Endodermal cell (in vitro differentiated cells): ENCODE results near the gene MRNIP. TPM values are rescaled to one million over a fixed set of nuclear protein-coding genes. Genes with fewer than 3 reads are reported as not detected.

Experiments
- DNase-seq: peaks from one replicate; pipeline ENCODE4 v3.0.0-alpha.2; 2017
- H3K27ac ChIP-seq: 2 replicates; pipeline ENCODE4 v1.5.1; 2013; ENCODE audit warnings: mild to moderate bottlenecking, low read depth, low read length, moderate library complexity
- H3K27me3 ChIP-seq: 2 replicates; pipeline ENCODE4 v1.6.1; 2013; ENCODE audit warnings: mild to moderate bottlenecking, low read length, moderate library complexity; ENCODE audit not compliant: insufficient read depth, control insufficient read depth, poor library complexity, severe bottlenecking
- H3K36me3 ChIP-seq: 2 replicates; pipeline ENCODE4 v1.7.0; 2013; ENCODE audit warnings: mild to moderate bottlenecking, low read length, moderate library complexity; ENCODE audit not compliant: control insufficient read depth, insufficient read depth
- H3K4me1 ChIP-seq: one replicate; pipeline ENCODE4 v1.7.0; 2013; ENCODE audit warnings: low read length; ENCODE audit not compliant: control insufficient read depth, insufficient read depth
- H3K4me3 ChIP-seq: 2 replicates; pipeline ENCODE4 v1.5.1; 2013; ENCODE audit warnings: mild to moderate bottlenecking, low read length, moderate library complexity
- H3K9ac ChIP-seq: 2 replicates; pipeline ENCODE4 v1.6.1; 2013; ENCODE audit warnings: mild to moderate bottlenecking, low read length, moderate library complexity; ENCODE audit not compliant: poor library complexity, severe bottlenecking; ENCODE audit errors: extremely low read depth
- H3K9me3 ChIP-seq: 2 replicates; pipeline ENCODE4 v1.6.1; 2013; ENCODE audit warnings: mild to moderate bottlenecking, low read length, moderate library complexity; ENCODE audit not compliant: control insufficient read depth
- H3K27ac Mint-ChIP-seq: 2 replicates; pipeline ENCODE4 v1.8.0; 2020; ENCODE audit warnings: mixed read lengths
- H3K27me3 Mint-ChIP-seq: 2 replicates; pipeline ENCODE4 v1.8.0; 2021; ENCODE audit warnings: mild to moderate bottlenecking, mixed read lengths; ENCODE audit not compliant: insufficient read depth
- H3K36me3 Mint-ChIP-seq: 2 replicates; pipeline ENCODE4 v1.8.0; 2020; ENCODE audit warnings: low read depth, mixed read lengths
- H3K4me1 Mint-ChIP-seq: 2 replicates; pipeline ENCODE4 v1.8.0; 2020; ENCODE audit warnings: mixed read lengths
- H3K4me3 Mint-ChIP-seq: 2 replicates; pipeline ENCODE4 v1.8.0; 2020; ENCODE audit warnings: mild to moderate bottlenecking, moderate library complexity, mixed read lengths
- H3K9me3 Mint-ChIP-seq: 2 replicates; pipeline ENCODE4 v1.8.0; 2020; ENCODE audit warnings: mild to moderate bottlenecking, mixed read lengths
- CTCF ChIP-seq: fragments of 200-600 bp; sonication (generic); conservative IDR thresholded peaks from 2 replicates; pipeline ENCODE4 v1.5.0; 2021; ENCODE audit warnings: antibody characterized with exemption, mild to moderate bottlenecking
- WGBS, 2 experiments: methylation state at CpG; one replicate each; pipeline versions ENCODE4 v1.1.5 to v1.1.7; 2013; ENCODE audit warnings: missing lambda C conversion rate in 2 of 2, mixed read lengths in 1 of 2; ENCODE audit not compliant: insufficient coverage in 1 of 2, insufficient read length in 1 of 2; 5-methylcytosine and 5-hydroxymethylcytosine counted together
- total RNA-seq, 2 donors: library from RNA; stranded (reverse); fragmentation: NEBNext Ultra II Directional in 1 of 2; extraction: Animal tissue kit (Norgen Biotek cat#: 25700) in 1 of 2; gene quantifications; 2 replicates in 1 of 2; 3 replicates in 1 of 2; pipeline ENCODE4 v1.2.1, GENCODE V29; 2021

The MRNIP gene
- total RNA-seq, 2 donors from 2014 or later: 45.8 to 55.3 TPM

- Histone ChIP-seq H3K9me3 (no peaks in the 10 kb centered on the region), H3K9ac (no peak overlapping the region), H3K4me3 (no peak overlapping the region), H3K27ac (no peak overlapping the region), H3K4me1 (no peaks in the 10 kb centered on the region), H3K36me3 (peaks cover 55% of the 10 kb centered on the region), H3K27me3 (no peaks in the 10 kb centered on the region)
- Mint-ChIP-seq H3K36me3 (peaks cover 50% of the 10 kb centered on the region), H3K9me3 (no peaks in the 10 kb centered on the region), H3K4me1 (no peaks in the 10 kb centered on the region), H3K27ac (no peak overlapping the region), H3K27me3 (no peaks in the 10 kb centered on the region), H3K4me3 (no peak overlapping the region)
- 93 to 97% methylated on average over 5 to 6 of the region's 6 CpGs for WGBS, 2 experiments
- DNase-seq: peak; percentile 6
- no peak for TF ChIP-seq CTCF
Observed at GRCh38 chr5:179901462-179901861, 42.8 kb upstream of the MRNIP start.

DNA sequence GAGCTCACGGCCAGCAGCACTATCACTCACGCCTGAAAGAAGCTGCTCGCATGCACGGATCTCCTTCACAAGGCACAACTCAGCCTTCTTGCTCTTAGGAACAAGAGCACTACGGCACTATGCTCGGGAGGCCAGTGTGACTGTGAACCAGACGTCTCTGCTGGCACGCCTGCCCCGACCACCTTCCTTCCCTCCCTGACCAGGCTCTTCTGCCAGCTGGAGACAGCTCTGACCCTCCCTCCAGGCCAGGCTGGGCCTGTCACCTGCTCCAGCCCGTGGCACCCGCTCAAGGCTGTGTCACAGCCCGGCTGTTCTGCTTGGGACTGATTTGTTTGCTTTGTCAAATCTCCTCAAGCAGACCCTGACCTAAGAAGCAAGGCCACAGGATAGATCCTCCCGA is 42.1 kb upstream of the MRNIP start:
- Mint-ChIP-seq H3K27me3 (no peaks in the 10 kb centered on the region), H3K36me3 (peaks cover 52% of the 10 kb centered on the region), H3K9me3 (no peaks in the 10 kb centered on the region), H3K4me1 (peaks cover 5% of the 10 kb centered on the region), H3K4me3 (no peak overlapping the region), H3K27ac (no peak overlapping the region)
- Histone ChIP-seq H3K27me3 (no peaks in the 10 kb centered on the region), H3K4me3 (no peak overlapping the region), H3K9me3 (no peaks in the 10 kb centered on the region), H3K36me3 (peaks cover 55% of the 10 kb centered on the region), H3K9ac (no peak overlapping the region), H3K27ac (no peak overlapping the region), H3K4me1 (no peaks in the 10 kb centered on the region)
- WGBS, 2 experiments: 94 to 100% methylated on average over 6 to 13 of the region's 13 CpGs
- no peak for TF ChIP-seq CTCF
- DNase-seq: peak; percentile 28

DNA sequence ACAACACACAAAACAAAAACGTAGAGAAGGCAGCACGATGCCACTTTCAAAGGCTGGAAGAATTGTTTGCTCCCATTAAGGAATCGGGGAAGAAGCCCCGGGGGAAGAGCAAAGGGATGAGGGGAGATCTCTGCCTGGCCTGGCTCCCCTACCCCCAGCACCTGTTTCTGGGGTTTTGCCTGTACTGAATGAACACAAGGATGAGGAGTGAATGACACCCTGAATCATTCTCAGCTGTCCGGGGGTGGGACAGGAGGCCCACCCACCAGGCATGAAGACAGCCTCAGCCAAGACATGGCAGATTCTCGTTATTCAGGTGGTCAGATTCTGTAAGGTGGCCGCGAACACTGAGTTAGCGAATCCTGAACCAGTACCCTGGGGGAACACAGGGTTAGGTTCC is 41.6 kb upstream of the MRNIP start:
- Histone ChIP-seq H3K9ac (no peak overlapping the region), H3K36me3 (peaks cover 56% of the 10 kb centered on the region), H3K27me3 (no peaks in the 10 kb centered on the region), H3K4me1 (no peaks in the 10 kb centered on the region), H3K4me3 (no peak overlapping the region), H3K27ac (no peak overlapping the region), H3K9me3 (no peaks in the 10 kb centered on the region)
- no peak for TF ChIP-seq CTCF
- H3K27me3 Mint-ChIP-seq: no peaks in the 10 kb centered on the region
- H3K4me3 Mint-ChIP-seq: no peak overlapping the region
- 76 to 88% methylated on average over 6 to 9 of the region's 9 CpGs for WGBS, 2 experiments
- DNase-seq: no peak
- peaks cover 55% of the 10 kb centered on the region for H3K36me3 Mint-ChIP-seq
- peaks cover 6% of the 10 kb centered on the region for H3K4me1 Mint-ChIP-seq
- H3K27ac Mint-ChIP-seq: no peak overlapping the region
- H3K9me3 Mint-ChIP-seq: no peaks in the 10 kb centered on the region
